Right lobe of liver (tissue), 4 donors: ENCODE results near the gene LPCAT1.

Experiments
- POLR2A ChIP-seq: fragments of 450-650 bp; IDR thresholded peaks from one replicate; pipeline ENCODE4 v1.6.1; 2017; ENCODE audit warnings: antibody characterized with exemption, mild to moderate bottlenecking
- TF ChIP-seq, protein P1 (sequence below), 4 donors: fragments of 200-600 bp in 3 of 4; fragments of 450-650 bp in 1 of 4; IDR thresholded peaks; one replicate each; pipeline versions ENCODE4 v1.5.1 to v1.8.0; 2016 to 2022; ENCODE audit warnings: antibody characterized with exemption in 4 of 4, mild to moderate bottlenecking in 2 of 4
- donor health status: DM: no; HTN: no; CAD: no.
- donor health status: DM: no; HTN: no; CAD: no.
- donor health status: DM: no; HTN: yes; CAD: no.

DNA sequence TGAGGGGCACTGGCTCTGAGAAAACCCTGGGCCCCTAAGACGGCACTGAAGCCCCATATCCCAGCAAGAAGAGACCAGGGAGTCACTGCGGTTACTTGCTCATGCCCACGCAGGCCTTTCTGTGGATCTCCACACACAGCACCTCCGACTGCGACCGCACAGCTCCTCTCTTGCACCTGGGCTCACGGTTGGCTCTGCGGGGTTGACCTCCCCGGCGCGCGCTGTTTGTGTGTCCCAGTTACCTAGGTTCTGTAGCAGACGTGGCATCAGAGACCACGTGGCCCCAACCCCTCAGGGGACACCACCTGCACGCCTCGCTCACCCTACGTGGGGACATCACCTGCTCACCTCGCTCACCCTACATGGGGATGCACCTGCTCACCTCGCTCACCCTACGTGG, 12.7 kb downstream of the LPCAT1 start:
- TF ChIP-seq, protein P1, sequence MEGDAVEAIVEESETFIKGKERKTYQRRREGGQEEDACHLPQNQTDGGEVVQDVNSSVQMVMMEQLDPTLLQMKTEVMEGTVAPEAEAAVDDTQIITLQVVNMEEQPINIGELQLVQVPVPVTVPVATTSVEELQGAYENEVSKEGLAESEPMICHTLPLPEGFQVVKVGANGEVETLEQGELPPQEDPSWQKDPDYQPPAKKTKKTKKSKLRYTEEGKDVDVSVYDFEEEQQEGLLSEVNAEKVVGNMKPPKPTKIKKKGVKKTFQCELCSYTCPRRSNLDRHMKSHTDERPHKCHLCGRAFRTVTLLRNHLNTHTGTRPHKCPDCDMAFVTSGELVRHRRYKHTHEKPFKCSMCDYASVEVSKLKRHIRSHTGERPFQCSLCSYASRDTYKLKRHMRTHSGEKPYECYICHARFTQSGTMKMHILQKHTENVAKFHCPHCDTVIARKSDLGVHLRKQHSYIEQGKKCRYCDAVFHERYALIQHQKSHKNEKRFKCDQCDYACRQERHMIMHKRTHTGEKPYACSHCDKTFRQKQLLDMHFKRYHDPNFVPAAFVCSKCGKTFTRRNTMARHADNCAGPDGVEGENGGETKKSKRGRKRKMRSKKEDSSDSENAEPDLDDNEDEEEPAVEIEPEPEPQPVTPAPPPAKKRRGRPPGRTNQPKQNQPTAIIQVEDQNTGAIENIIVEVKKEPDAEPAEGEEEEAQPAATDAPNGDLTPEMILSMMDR (IDR thresholded peaks at IDR 0.05), result no peak
- no peak for TF ChIP-seq POLR2A
